IPS-18a (cell line): Measurements from ENCODE around the gene DNM1.
"Not testable (repeated sequence)": the region's sequence is repeated elsewhere in the genome, so short reads cannot be mapped to it uniquely, and the experiment has no call there.

Source experiments
- H3K27ac ChIP-seq: one replicate; pipeline ENCODE4 v1.5.1; 2013; ENCODE audit warnings: low read length
- H3K27me3 ChIP-seq: one replicate; pipeline ENCODE4 v1.6.1; 2013; ENCODE audit warnings: mild to moderate bottlenecking, low read length; ENCODE audit not compliant: control insufficient read depth, insufficient read depth
- H3K36me3 ChIP-seq: one replicate; pipeline ENCODE4 v1.6.1; 2013; ENCODE audit warnings: low read depth, low read length; ENCODE audit not compliant: control insufficient read depth
- H3K4me1 ChIP-seq: one replicate; pipeline ENCODE4 v1.6.1; 2013; ENCODE audit warnings: low read depth, low read length; ENCODE audit not compliant: control insufficient read depth
- H3K4me3 ChIP-seq: one replicate; pipeline ENCODE4 v1.5.1; 2013; ENCODE audit warnings: low read length
- H3K9ac ChIP-seq: one replicate; pipeline ENCODE4 v1.6.1; 2013; ENCODE audit warnings: mild to moderate bottlenecking, low read length, moderate library complexity
- H3K9me3 ChIP-seq: one replicate; pipeline ENCODE4 v1.6.1; 2013; ENCODE audit warnings: low read depth, low read length; ENCODE audit not compliant: control insufficient read depth

The DNM1 gene

DNA sequence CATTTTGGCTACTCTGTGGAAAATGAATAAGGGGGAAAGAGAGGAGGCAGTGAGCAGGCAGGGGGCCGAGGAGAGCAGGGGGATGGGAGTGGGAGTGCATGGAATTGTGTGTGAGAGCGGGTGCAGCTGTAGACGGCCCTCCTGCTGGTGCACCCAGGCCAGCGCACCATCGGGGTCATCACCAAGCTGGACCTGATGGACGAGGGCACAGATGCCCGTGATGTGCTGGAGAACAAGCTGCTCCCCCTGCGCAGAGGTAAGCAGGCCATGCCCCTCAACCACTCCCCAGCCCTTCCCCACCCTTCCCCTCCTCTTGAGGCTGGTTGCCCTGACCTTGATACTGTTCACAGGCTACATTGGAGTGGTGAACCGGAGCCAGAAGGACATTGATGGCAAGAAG, 16.7 kb downstream of the DNM1 start:
- H3K27ac ChIP-seq: no peak overlapping the region
- H3K9me3 ChIP-seq: no peaks in the 10 kb centered on the region
- peaks cover 14% of the 10 kb centered on the region for H3K36me3 ChIP-seq
- H3K27me3 ChIP-seq: no peaks in the 10 kb centered on the region
- no peak overlapping the region for H3K9ac ChIP-seq
- peaks cover 5% of the 10 kb centered on the region for H3K4me1 ChIP-seq
- H3K4me3 ChIP-seq: no peak overlapping the region

DNA sequence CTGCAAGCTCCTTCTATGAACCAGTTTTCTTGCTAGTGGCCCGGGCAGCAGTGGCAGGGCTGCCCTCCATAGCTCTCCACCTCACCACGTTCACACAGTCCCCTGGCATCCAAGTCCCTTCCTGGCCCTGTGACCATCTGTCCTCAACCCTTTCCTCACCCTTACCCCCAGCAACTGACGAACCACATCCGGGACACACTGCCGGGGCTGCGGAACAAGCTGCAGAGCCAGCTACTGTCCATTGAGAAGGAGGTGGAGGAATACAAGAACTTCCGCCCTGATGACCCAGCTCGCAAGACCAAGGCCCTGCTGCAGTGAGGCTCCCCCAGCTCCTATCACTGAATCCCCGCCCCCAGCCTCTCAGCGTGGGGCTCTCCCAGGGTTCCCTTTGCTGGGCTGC, 18.8 kb downstream of the DNM1 start:
- peaks cover 5% of the 10 kb centered on the region for H3K4me1 ChIP-seq
- H3K36me3 ChIP-seq: peaks cover 14% of the 10 kb centered on the region
- no peaks in the 10 kb centered on the region for H3K27me3 ChIP-seq
- H3K9ac ChIP-seq: no peak overlapping the region
- H3K9me3 ChIP-seq: no peaks in the 10 kb centered on the region
- no peak overlapping the region for H3K4me3 ChIP-seq
- no peak overlapping the region for H3K27ac ChIP-seq

DNA sequence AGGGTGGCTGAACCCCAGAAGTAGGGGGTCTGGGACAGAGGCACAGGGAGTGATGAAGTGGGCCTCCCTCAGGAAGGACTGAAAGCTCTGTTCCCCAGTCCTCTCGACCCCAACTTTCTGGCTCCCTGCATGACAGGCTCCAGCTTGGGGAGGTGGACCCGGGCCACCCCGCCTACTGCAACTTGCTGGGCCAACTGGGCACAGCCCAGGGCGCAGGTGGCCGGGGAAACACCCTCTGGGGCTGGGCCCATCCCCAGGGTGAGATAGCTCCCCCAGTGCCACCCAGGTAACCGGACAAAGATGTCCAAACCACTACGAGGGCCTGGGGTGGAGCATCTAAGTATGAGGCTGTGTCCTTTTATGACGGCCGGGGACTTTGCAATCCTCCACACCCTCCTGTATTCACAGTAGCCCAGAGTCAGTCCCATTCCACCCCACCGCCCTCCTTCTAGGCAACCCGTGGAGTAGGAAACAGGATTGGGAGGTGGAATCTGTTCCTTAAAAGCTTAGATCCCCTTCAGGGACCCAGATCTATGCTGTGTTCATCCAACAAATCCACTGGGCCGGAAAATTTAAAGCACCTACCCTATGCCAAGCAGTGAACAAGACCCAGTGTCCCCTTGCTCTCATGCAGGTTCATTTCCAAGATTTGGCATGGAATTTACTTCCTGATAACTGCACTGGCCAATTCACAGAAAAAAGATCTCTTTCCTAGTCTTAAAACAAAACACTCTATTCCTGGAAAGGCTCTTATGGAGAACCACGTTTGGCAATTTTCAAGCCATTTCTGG, 19.9 kb downstream of the DNM1 start:
- Histone ChIP-seq H3K4me1 (peaks cover 4% of the 10 kb centered on the region), H3K27ac (no peak overlapping the region), H3K36me3 (peaks cover 14% of the 10 kb centered on the region), H3K9ac (no peak overlapping the region), H3K4me3 (no peak overlapping the region), H3K27me3 (no peaks in the 10 kb centered on the region), H3K9me3 (no peaks in the 10 kb centered on the region)

DNA sequence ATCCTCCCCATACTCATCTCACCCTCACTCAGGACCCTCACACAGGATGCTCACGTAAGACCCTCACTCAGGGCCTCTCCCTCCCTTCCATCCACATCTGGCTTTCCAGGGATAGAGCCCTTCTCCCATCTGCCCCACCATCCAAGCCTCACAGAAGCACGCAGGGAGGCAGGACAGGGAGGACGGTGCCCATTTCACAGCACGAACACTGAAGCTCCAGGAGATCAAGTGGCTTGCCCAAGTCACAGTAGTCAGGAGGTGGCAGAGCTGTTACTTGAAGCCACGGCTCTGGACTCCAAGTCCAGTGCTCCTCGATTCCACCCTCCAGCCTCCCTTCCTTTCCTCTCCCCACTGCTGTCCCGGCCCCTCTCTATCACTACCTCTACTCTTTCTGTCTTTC, 21.7 kb downstream of the DNM1 start:
- H3K4me1 ChIP-seq: no peaks in the 10 kb centered on the region
- H3K9me3 ChIP-seq: no peaks in the 10 kb centered on the region
- H3K27ac ChIP-seq: no peak overlapping the region
- no peak overlapping the region for H3K9ac ChIP-seq
- H3K4me3 ChIP-seq: no peak overlapping the region
- peaks cover 13% of the 10 kb centered on the region for H3K36me3 ChIP-seq
- H3K27me3 ChIP-seq: no peaks in the 10 kb centered on the region

DNA sequence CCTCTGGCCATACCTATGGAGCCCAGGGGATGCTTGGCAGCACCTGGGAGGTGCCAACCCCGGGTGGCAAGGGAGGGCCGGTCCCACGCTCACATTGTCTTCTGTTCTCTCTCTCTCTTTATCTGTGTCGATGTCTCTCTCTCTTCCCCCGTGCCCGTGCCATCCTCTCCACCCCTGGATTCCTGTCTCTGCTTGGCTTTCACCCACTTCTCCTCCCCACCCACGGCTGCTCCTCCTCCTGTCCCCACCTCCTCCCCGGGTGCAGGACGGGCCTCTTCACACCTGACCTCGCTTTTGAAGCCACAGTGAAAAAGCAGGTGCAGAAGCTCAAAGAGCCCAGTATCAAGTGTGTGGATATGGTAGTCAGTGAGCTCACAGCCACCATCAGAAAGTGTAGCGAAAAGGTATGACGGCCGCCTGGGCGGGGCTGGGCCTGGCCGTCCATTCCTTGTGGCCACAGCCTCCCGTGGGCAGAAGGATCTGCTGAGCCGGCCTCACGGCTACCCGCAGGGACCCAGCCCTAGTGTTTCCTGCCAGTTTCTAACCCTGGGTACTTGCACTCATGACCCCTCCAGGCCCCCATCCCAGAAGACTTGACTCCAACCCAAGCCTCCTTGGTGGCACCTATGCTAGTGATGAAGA, 22.7 kb downstream of the DNM1 start:
- H3K4me3 ChIP-seq: no peak overlapping the region
- peaks cover 6% of the 10 kb centered on the region for H3K36me3 ChIP-seq
- no peaks in the 10 kb centered on the region for H3K9me3 ChIP-seq
- H3K4me1 ChIP-seq: no peaks in the 10 kb centered on the region
- no peak overlapping the region for H3K9ac ChIP-seq
- no peaks in the 10 kb centered on the region for H3K27me3 ChIP-seq
- H3K27ac ChIP-seq: no peak overlapping the region

DNA sequence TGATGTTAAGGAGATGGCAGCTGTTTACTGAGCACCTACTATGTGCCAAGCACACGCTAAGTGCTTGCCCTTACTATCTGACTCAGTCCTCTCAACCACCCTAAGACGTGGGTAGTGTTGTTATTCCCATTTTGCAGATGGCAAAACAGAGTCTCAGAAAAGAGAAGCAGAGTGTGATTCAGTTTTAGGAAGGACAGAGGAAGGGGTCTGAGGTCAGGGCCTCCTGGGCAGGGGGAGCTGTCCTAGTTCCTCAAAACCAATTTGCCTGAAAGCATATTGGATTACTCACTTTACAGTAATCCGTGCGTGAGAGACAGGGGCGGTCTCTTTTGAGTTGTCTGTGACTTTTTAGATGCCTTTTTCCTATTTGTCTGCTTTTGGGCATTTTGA, 23.2 kb downstream of the DNM1 start:
- no peak overlapping the region for H3K9ac ChIP-seq
- H3K36me3 ChIP-seq: peaks cover 6% of the 10 kb centered on the region
- H3K9me3 ChIP-seq: no peaks in the 10 kb centered on the region
- no peak overlapping the region for H3K4me3 ChIP-seq
- no peaks in the 10 kb centered on the region for H3K4me1 ChIP-seq
- H3K27me3 ChIP-seq: no peaks in the 10 kb centered on the region
- no peak overlapping the region for H3K27ac ChIP-seq

DNA sequence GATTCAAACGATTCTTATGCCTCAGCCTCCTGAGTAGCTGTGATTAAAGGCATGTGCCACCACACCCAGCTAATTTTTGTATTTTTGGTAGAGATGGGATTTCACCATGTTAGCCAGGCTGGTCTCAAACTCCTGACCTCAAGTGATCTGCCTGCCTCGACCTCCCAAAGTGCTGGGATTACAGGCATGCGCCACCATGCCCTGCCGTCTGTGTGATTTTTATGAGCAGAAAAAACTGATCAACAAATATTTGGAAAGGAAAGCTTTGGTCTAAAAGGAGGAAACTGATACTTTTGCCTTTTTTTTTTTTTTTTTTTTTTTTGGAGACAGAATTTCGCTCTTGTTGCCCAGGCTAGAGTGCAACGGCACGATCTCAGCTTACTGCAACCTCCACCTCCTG, 27.7 kb downstream of the DNM1 start:
- not testable (repeated sequence) for H3K27me3 ChIP-seq, H3K4me1 ChIP-seq, H3K27ac ChIP-seq, H3K9ac ChIP-seq, H3K9me3 ChIP-seq, H3K36me3 ChIP-seq, H3K4me3 ChIP-seq

DNA sequence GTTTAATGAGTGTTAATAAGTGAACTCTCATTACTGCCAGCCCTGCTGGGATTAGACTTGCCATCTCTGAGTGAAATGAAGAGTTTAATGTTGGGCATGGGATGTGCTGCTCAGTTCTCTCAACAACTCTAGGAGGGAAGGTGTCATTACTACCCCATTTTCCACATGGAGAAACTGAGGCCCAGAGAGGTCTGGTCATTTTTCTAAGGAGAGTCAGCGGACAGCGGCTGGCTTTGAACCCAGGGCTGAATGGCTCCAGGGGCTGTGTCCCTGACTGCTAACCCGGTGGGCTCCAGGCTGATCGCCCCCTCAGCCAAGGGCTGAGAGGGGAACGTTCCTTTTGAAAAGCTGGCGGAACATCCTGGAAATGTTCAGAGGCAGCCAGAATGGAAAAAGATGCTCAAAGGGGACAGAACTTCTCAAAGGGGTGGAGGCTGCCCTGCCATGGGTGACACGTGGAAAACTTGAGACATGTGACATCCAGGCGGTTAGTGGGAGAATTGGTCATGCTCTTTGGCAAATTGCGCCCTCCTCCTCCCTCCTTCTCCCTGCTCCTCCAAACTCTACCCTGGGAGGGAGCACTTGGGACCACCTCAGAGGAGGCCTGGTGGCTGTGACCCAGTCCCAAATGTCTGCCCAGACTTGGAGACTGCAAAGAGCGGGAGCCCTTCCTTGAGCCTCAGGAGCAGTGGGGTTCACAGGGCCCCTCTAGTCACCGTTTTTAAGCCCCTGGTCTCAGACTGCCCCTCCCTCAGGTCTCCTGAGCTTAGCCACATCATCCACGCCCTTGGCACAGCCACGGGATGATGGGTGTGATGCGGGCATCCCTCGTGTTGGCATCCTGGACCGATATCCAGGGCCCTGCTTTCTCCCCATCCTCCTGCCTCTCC, 28.7 kb downstream of the DNM1 start:
- Histone ChIP-seq H3K27me3 (no peaks in the 10 kb centered on the region), H3K27ac (no peak overlapping the region), H3K36me3 (no peaks in the 10 kb centered on the region), H3K4me1 (no peaks in the 10 kb centered on the region), H3K9ac (no peak overlapping the region), H3K4me3 (no peak overlapping the region), H3K9me3 (no peaks in the 10 kb centered on the region)

DNA sequence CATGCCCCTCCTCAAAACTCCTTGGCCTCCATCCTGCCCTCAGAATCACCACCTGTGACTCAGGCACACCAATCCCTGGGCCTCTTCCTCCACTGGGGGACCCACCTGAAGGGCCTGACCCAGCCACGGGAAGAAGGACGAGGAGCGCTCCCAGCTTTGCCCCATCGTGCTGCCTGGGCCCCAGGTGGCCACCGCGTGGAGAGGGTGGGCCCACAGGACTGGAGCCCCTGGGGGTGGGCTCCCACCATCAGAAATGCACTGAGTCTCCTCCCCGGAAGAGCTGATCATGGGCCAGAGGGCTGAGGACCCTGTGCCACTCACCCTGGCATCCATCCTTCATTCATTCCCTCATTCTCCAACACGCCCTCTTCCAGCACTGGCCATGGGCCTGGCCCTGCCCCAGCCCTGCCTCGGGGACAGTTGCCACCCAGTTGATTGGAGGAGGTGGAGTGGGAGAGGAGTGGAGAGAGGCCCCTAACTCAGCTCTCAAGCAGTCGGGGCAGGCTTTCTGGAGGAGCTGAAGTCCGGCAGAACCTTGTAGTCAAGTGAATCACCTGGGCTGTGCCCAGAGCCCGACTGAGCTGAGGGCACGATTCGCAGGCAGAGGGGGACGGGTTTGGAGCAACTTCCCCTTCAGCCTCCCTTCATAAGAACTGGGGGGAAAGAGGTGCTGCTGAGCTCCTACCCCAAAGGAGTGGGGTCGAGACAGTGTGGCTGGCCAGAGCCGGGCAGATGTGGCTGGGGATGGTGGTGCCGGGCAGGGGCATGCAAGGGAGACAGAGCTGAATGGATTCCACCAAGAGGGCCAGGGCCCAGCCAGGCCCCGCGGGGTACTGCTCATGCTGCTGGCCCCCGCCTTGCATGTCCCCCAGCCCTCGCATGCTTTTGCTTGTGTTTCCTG, 29.6 kb downstream of the DNM1 start:
- Histone ChIP-seq H3K9ac (no peak overlapping the region), H3K4me1 (no peaks in the 10 kb centered on the region), H3K4me3 (no peak overlapping the region), H3K9me3 (no peaks in the 10 kb centered on the region), H3K36me3 (no peaks in the 10 kb centered on the region), H3K27me3 (no peaks in the 10 kb centered on the region), H3K27ac (no peak overlapping the region)

DNA sequence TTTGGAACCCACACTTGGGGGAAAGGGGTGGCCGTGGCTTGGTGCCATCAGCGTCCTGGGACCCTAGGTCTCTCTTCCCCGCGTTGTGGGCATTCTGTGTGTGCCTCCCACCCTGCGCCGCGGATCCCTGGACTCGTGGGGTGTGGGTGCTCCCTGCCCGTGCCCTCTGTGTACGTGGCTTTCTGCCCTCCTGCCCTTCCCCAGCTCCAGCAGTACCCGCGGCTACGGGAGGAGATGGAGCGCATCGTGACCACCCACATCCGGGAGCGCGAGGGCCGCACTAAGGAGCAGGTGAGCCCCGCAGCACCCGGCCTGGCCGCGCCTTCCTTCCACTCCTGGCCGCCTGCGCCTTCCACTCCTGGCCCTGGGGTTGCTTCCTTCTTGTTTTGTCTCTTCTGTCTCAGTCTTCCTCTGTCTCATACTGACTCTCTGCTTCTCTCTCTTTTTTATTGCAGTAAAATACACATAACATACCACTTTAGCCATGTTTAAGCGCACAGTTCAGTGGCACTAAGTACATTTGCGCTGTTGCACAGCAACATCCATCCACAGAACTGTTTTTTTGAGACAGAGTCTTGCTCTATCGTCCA, 30.7 kb downstream of the DNM1 start:
- Histone ChIP-seq H3K4me1 (no peaks in the 10 kb centered on the region), H3K27me3 (no peaks in the 10 kb centered on the region), H3K9ac (no peak overlapping the region), H3K9me3 (no peaks in the 10 kb centered on the region), H3K4me3 (no peak overlapping the region), H3K36me3 (no peaks in the 10 kb centered on the region), H3K27ac (no peak overlapping the region)
